Measurements from ENCODE around the gene SEC24A.
"Not testable (repeated sequence)": the region's sequence is repeated elsewhere in the genome, so short reads cannot be mapped to it uniquely, and the experiment has no call there.

SEC24A gene

GRCh38 chr5:134650660-134651059, 2.1 kb downstream of the SEC24A start:
- DNase-seq = not testable (repeated sequence)

- DNase-seq = no peak
These were observed 2.9 kb downstream of the SEC24A start for GRCh38 chr5:134651531-134651930.

GRCh38 chr5:134656690-134657089, 8.1 kb downstream of the SEC24A start:
- no peak for DNase-seq

GRCh38 chr5:134659456-134659855, 10.9 kb downstream of the SEC24A start:
- no peak for DNase-seq

GRCh38 chr5:134659922-134660321, 11.3 kb downstream of the SEC24A start:
- DNase-seq = no peak

- no peak for DNase-seq
These were observed 14.4 kb downstream of the SEC24A start for GRCh38 chr5:134662971-134663370.

GRCh38 chr5:134664448-134664847, 15.9 kb downstream of the SEC24A start:
- DNase-seq = no peak

- not testable (repeated sequence) for DNase-seq
These were observed 25.0 kb downstream of the SEC24A start for GRCh38 chr5:134673546-134673945.

GRCh38 chr5:134677357-134677756, 28.8 kb downstream of the SEC24A start:
- not testable (repeated sequence) for DNase-seq

- DNase-seq = not testable (repeated sequence)
These were observed 41.6 kb downstream of the SEC24A start for GRCh38 chr5:134690144-134690543.

GRCh38 chr5:134692722-134693121, 44.1 kb downstream of the SEC24A start:
- no peak for DNase-seq

GRCh38 chr5:134708301-134708700, 59.7 kb downstream of the SEC24A start:
- DNase-seq = no peak

- no peak for DNase-seq
These were observed 65.5 kb downstream of the SEC24A start for GRCh38 chr5:134714120-134714519.

GRCh38 chr5:134714541-134714940, 66.0 kb downstream of the SEC24A start:
- DNase-seq = no peak

GRCh38 chr5:134715466-134715865, 66.9 kb downstream of the SEC24A start:
- DNase-seq = not testable (repeated sequence)

GRCh38 chr5:134724872-134725271, 76.3 kb downstream of the SEC24A start:
- no peak for DNase-seq

GRCh38 chr5:134732819-134733218, 84.2 kb downstream of the SEC24A start:
- no peak for DNase-seq

GRCh38 chr5:134735243-134735642, 86.7 kb downstream of the SEC24A start:
- no peak for DNase-seq

GRCh38 chr5:134736173-134736812, 87.7 kb downstream of the SEC24A start:
- DNase-seq = no peak

- peak; percentile 83 for DNase-seq
These were observed 89.8 kb downstream of the SEC24A start, which contains the start of gene CAMLG for GRCh38 chr5:134738133-134738962. TSS of gene CAMLG (plus strand) at chr5:134738548. CDS start at chr5:134738621, 73 bp downstream.

GRCh38 chr5:134738963-134739661, 90.5 kb downstream of the SEC24A start:
- peak; percentile 10 for DNase-seq

GRCh38 chr5:134741052-134741451, 92.5 kb downstream of the SEC24A start:
- no peak for DNase-seq

GRCh38 chr5:134742134-134742533, 93.5 kb downstream of the SEC24A start:
- DNase-seq = no peak

- DNase-seq = peak; percentile 8
These were observed 100.8 kb downstream of the SEC24A start for GRCh38 chr5:134749415-134749814.

All from kidney glomerular epithelial cell (primary cell).